WTC11 (cell line): ENCODE data around the gene LUC7L. TPM values are rescaled to one million over a fixed set of nuclear protein-coding genes. Genes with fewer than 3 reads are reported as not detected.

Source experiments
- ATAC-seq: fragments of 200-7000 bp; cut with Tn5 transposase; 2 replicates; pipeline ENCODE4 v1.10.0; 2021; ENCODE audit warnings: mild to moderate bottlenecking, moderate library complexity
- CTCF ChIA-PET: fragments of 300-600 bp; sonication (Branson Sonifier 250); formaldehyde crosslinking; loops from one replicate; lab custom pipeline; 2021; ENCODE audit warnings: antibody characterized with exemption; lab: Charles Lee
- POLR2A ChIA-PET: fragments of 350-600 bp; sonication (Branson Sonifier 250); formaldehyde crosslinking; loops from one replicate; lab custom pipeline; 2021; ENCODE audit warnings: antibody characterized with exemption; lab: Charles Lee
- DNase-seq: peaks from one replicate; pipeline ENCODE4 v3.0.0; 2021; ENCODE audit warnings: low spot score
- H3K27ac Mint-ChIP-seq: 2 replicates; pipeline ENCODE4 v1.8.0; 2021; ENCODE audit warnings: mixed read lengths
- H3K27me3 Mint-ChIP-seq: 2 replicates; pipeline ENCODE4 v1.8.0; 2021; ENCODE audit warnings: low read depth, mild to moderate bottlenecking, moderate library complexity, mixed read lengths
- H3K36me3 Mint-ChIP-seq: 2 replicates; pipeline ENCODE4 v1.8.0; 2021; ENCODE audit warnings: mixed read lengths
- H3K4me1 Mint-ChIP-seq: 2 replicates; pipeline ENCODE4 v1.8.0; 2022; ENCODE audit warnings: mixed read lengths
- H3K4me3 Mint-ChIP-seq: 2 replicates; pipeline ENCODE4 v1.8.0; 2021; ENCODE audit warnings: mild to moderate bottlenecking, moderate library complexity, mixed read lengths
- H3K9me3 Mint-ChIP-seq: 2 replicates; pipeline ENCODE4 v1.8.0; 2021; ENCODE audit warnings: mixed read lengths
- ATF1 ChIP-seq: sonication (generic); formaldehyde crosslinking; IDR thresholded peaks from 2 replicates; pipeline ENCODE4 v1.8.1; 2023; ENCODE audit warnings: mild to moderate bottlenecking, moderate library complexity, missing genetic modification reagents
- CREB1 ChIP-seq: sonication (generic); formaldehyde crosslinking; IDR thresholded peaks from 2 replicates; pipeline ENCODE4 v1.8.0; 2023; ENCODE audit warnings: mild to moderate bottlenecking, missing genetic modification reagents
- CREM ChIP-seq: sonication (generic); formaldehyde crosslinking; IDR thresholded peaks from 2 replicates; pipeline ENCODE4 v1.8.1; 2022; ENCODE audit warnings: mild to moderate bottlenecking, missing genetic modification reagents, moderate library complexity
- OVOL2 ChIP-seq: fragments of 250-450 bp; sonication (Bioruptor Pico); IDR thresholded peaks from 2 replicates; pipeline ENCODE4 v1.9.0; 2021; ENCODE audit warnings: mild to moderate bottlenecking, borderline replicate concordance
- RELA ChIP-seq: sonication (generic); formaldehyde crosslinking; IDR thresholded peaks from 2 replicates; pipeline ENCODE4 v1.8.1; 2022; ENCODE audit warnings: missing genetic modification reagents, mild to moderate bottlenecking, borderline replicate concordance
- TEAD4 ChIP-seq: sonication (generic); formaldehyde crosslinking; IDR thresholded peaks from 2 replicates; pipeline ENCODE4 v1.8.0; 2022; ENCODE audit warnings: mild to moderate bottlenecking, missing genetic modification reagents
- total RNA-seq: library from RNA; stranded (reverse); gene quantifications from 3 replicates; pipeline ENCODE4 v1.2.3, GENCODE V29; 2021
- TF ChIP-seq, protein P1 (sequence below): fragments of 250-450 bp; sonication (Bioruptor Pico); IDR thresholded peaks from 2 replicates; pipeline ENCODE4 v1.9.0; 2021; ENCODE audit warnings: mild to moderate bottlenecking, borderline replicate concordance
- TF ChIP-seq, protein P2 (sequence below): fragments of 250-450 bp; sonication (Bioruptor Pico); IDR thresholded peaks from 2 replicates; pipeline ENCODE4 v1.9.0; 2021; ENCODE audit warnings: mild to moderate bottlenecking
- TF ChIP-seq, protein P3 (sequence below): sonication (generic); formaldehyde crosslinking; IDR thresholded peaks from 2 replicates; pipeline ENCODE4 v1.8.1; 2023; ENCODE audit warnings: mild to moderate bottlenecking, missing genetic modification reagents, moderate library complexity
- TF ChIP-seq, protein P4 (sequence below): sonication (generic); formaldehyde crosslinking; IDR thresholded peaks from 2 replicates; pipeline ENCODE4 v1.8.0; 2022; ENCODE audit warnings: missing genetic modification reagents
- TF ChIP-seq, protein P5 (sequence below): sonication (generic); formaldehyde crosslinking; conservative IDR thresholded peaks from 2 replicates; pipeline ENCODE4 v1.8.1; 2022; ENCODE audit warnings: mild to moderate bottlenecking, missing genetic modification reagents
- TF ChIP-seq, protein P6 (sequence below): sonication (generic); formaldehyde crosslinking; IDR thresholded peaks from 2 replicates; pipeline ENCODE4 v1.8.1; 2022; ENCODE audit warnings: mild to moderate bottlenecking, missing genetic modification reagents, moderate library complexity, borderline replicate concordance

LUC7L gene
- total RNA-seq, 1 experiment from 2014 or later, result 111 TPM

DNA sequence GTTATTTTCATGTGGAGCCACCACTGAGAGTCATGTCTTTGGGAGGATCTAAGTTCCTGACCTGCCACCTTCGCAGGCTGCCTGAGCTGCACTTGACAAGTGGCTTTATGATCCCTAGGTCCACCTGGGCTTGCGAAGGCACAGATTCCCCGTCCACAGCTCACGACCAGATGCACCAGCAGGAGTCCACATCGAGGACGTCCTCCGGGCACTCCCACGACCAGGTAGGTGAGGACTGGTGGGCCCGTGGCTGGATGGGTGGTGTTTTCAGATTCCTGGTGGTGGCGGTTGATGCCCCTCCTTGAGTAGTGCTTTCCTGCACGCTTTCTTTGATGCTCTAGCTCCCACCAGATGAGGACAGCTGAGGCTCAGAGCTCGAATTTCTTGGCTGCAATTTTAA is 20.2 kb upstream of the LUC7L start (continued):
- TF ChIP-seq, protein P1, sequence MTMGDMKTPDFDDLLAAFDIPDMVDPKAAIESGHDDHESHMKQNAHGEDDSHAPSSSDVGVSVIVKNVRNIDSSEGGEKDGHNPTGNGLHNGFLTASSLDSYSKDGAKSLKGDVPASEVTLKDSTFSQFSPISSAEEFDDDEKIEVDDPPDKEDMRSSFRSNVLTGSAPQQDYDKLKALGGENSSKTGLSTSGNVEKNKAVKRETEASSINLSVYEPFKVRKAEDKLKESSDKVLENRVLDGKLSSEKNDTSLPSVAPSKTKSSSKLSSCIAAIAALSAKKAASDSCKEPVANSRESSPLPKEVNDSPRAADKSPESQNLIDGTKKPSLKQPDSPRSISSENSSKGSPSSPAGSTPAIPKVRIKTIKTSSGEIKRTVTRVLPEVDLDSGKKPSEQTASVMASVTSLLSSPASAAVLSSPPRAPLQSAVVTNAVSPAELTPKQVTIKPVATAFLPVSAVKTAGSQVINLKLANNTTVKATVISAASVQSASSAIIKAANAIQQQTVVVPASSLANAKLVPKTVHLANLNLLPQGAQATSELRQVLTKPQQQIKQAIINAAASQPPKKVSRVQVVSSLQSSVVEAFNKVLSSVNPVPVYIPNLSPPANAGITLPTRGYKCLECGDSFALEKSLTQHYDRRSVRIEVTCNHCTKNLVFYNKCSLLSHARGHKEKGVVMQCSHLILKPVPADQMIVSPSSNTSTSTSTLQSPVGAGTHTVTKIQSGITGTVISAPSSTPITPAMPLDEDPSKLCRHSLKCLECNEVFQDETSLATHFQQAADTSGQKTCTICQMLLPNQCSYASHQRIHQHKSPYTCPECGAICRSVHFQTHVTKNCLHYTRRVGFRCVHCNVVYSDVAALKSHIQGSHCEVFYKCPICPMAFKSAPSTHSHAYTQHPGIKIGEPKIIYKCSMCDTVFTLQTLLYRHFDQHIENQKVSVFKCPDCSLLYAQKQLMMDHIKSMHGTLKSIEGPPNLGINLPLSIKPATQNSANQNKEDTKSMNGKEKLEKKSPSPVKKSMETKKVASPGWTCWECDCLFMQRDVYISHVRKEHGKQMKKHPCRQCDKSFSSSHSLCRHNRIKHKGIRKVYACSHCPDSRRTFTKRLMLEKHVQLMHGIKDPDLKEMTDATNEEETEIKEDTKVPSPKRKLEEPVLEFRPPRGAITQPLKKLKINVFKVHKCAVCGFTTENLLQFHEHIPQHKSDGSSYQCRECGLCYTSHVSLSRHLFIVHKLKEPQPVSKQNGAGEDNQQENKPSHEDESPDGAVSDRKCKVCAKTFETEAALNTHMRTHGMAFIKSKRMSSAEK, result no peak
- no peak for TF ChIP-seq CREB1
- TF ChIP-seq, all 79 proteins: peak for 0

DNA sequence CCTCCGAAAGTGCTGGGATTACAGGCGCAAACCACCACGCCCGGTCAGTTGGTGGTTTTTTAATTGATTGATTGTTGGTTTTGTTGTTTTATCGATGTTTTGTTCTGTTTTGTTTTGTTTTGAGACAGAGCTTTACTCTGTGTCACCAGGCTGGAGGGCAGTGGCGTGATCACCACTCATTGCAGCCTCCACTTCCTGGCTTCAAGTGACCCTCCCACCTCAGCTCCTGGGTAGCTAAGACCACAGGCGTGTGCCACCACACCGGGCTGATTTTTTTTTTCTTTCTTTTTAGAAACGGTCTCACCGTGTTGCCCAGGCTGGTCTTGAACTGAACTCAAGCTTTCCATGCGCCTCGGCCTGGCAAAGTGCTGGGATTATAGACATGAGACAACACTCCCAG is 17.8 kb upstream of the LUC7L start:
- no peak overlapping the region for H3K4me3 Mint-ChIP-seq
- no peaks in the 10 kb centered on the region for H3K4me1 Mint-ChIP-seq

More for the DNA sequence above, 17.8 kb upstream of the LUC7L start:
- no peak for DNase-seq
- CTCF ChIA-PET, result interaction anchor here (2.1 kb wide), 1 partner anchor 106 kb away, joined by 5 read pairs; no protein-coding TSS in a partner anchor
- ATAC-seq, result no peak
- POLR2A ChIA-PET, result interaction anchor here (0.6 to 0.9 kb wide), 2 partner anchors 9 to 16 kb away, joined by 3 to 4 read pairs; no protein-coding TSS in a partner anchor
- no peaks in the 10 kb centered on the region for H3K9me3 Mint-ChIP-seq
- H3K36me3 Mint-ChIP-seq, result peaks cover 6% of the 10 kb centered on the region; the same call in 1 of the 2 replicates
- TF ChIP-seq, protein P2, sequence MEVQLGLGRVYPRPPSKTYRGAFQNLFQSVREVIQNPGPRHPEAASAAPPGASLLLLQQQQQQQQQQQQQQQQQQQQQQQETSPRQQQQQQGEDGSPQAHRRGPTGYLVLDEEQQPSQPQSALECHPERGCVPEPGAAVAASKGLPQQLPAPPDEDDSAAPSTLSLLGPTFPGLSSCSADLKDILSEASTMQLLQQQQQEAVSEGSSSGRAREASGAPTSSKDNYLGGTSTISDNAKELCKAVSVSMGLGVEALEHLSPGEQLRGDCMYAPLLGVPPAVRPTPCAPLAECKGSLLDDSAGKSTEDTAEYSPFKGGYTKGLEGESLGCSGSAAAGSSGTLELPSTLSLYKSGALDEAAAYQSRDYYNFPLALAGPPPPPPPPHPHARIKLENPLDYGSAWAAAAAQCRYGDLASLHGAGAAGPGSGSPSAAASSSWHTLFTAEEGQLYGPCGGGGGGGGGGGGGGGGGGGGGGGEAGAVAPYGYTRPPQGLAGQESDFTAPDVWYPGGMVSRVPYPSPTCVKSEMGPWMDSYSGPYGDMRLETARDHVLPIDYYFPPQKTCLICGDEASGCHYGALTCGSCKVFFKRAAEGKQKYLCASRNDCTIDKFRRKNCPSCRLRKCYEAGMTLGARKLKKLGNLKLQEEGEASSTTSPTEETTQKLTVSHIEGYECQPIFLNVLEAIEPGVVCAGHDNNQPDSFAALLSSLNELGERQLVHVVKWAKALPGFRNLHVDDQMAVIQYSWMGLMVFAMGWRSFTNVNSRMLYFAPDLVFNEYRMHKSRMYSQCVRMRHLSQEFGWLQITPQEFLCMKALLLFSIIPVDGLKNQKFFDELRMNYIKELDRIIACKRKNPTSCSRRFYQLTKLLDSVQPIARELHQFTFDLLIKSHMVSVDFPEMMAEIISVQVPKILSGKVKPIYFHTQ (CRISPR knock-in tag), result no peak
- TF ChIP-seq, protein P3, sequence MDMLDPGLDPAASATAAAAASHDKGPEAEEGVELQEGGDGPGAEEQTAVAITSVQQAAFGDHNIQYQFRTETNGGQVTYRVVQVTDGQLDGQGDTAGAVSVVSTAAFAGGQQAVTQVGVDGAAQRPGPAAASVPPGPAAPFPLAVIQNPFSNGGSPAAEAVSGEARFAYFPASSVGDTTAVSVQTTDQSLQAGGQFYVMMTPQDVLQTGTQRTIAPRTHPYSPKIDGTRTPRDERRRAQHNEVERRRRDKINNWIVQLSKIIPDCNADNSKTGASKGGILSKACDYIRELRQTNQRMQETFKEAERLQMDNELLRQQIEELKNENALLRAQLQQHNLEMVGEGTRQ (CRISPR knock-in tag), result no peak
- TF ChIP-seq, protein P4, sequence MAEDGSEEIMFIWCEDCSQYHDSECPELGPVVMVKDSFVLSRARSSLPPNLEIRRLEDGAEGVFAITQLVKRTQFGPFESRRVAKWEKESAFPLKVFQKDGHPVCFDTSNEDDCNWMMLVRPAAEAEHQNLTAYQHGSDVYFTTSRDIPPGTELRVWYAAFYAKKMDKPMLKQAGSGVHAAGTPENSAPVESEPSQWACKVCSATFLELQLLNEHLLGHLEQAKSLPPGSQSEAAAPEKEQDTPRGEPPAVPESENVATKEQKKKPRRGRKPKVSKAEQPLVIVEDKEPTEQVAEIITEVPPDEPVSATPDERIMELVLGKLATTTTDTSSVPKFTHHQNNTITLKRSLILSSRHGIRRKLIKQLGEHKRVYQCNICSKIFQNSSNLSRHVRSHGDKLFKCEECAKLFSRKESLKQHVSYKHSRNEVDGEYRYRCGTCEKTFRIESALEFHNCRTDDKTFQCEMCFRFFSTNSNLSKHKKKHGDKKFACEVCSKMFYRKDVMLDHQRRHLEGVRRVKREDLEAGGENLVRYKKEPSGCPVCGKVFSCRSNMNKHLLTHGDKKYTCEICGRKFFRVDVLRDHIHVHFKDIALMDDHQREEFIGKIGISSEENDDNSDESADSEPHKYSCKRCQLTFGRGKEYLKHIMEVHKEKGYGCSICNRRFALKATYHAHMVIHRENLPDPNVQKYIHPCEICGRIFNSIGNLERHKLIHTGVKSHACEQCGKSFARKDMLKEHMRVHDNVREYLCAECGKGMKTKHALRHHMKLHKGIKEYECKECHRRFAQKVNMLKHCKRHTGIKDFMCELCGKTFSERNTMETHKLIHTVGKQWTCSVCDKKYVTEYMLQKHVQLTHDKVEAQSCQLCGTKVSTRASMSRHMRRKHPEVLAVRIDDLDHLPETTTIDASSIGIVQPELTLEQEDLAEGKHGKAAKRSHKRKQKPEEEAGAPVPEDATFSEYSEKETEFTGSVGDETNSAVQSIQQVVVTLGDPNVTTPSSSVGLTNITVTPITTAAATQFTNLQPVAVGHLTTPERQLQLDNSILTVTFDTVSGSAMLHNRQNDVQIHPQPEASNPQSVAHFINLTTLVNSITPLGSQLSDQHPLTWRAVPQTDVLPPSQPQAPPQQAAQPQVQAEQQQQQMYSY, result no peak
- TF ChIP-seq, protein P5, sequence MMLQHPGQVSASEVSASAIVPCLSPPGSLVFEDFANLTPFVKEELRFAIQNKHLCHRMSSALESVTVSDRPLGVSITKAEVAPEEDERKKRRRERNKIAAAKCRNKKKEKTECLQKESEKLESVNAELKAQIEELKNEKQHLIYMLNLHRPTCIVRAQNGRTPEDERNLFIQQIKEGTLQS (CRISPR knock-in tag), result no peak
- no peak for TF ChIP-seq CREM (CRISPR knock-in tag)
- TF ChIP-seq, protein P6, sequence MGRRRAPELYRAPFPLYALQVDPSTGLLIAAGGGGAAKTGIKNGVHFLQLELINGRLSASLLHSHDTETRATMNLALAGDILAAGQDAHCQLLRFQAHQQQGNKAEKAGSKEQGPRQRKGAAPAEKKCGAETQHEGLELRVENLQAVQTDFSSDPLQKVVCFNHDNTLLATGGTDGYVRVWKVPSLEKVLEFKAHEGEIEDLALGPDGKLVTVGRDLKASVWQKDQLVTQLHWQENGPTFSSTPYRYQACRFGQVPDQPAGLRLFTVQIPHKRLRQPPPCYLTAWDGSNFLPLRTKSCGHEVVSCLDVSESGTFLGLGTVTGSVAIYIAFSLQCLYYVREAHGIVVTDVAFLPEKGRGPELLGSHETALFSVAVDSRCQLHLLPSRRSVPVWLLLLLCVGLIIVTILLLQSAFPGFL, result no peak
- TF ChIP-seq TEAD4, result no peak
- no peak for TF ChIP-seq RELA (CRISPR knock-in tag)
- no peak for TF ChIP-seq ATF1
- no peak for TF ChIP-seq OVOL2 (CRISPR knock-in tag)
- no peaks in the 10 kb centered on the region for H3K27me3 Mint-ChIP-seq
- peak overlapping the region; percentile 86 for H3K27ac Mint-ChIP-seq
